A673 (cell line): ENCODE data around the gene SCTR. TPM values are rescaled to one million over a fixed set of nuclear protein-coding genes. Genes with fewer than 3 reads are reported as not detected.

ENCODE experiments used
- BruUV-seq: library from RNA; stranded (reverse); fragments of 400-500 nt; replicated peaks from 2 replicates; lab custom pipeline; 2021; lab: Mats Ljungman, UMichigan
- CTCF ChIA-PET: fragments of 300-600 bp; sonication (Branson Sonifier 250); formaldehyde crosslinking; loops from one replicate; lab custom pipeline; 2022; ENCODE audit warnings: antibody characterized with exemption; lab: Charles Lee
- POLR2A ChIA-PET: fragments of 300-600 bp; sonication (Branson Sonifier 250); formaldehyde crosslinking; loops from one replicate; lab custom pipeline; 2022; ENCODE audit warnings: antibody characterized with exemption; ENCODE audit not compliant: low non-redundant PET; lab: Charles Lee
- DNase-seq: peaks from one replicate; pipeline ENCODE4 v3.0.0-alpha.2; 2015; ENCODE audit warnings: low spot score
- H3K27ac ChIP-seq: fragments of 200-600 bp; sonication (generic); 2 replicates; pipeline ENCODE4 v1.5.1; 2016; ENCODE audit warnings: mixed run types, low read depth, mild to moderate bottlenecking, mixed read lengths, antibody characterized with exemption, low read length; ENCODE audit not compliant: poor library complexity, severe bottlenecking
- H3K27me3 ChIP-seq: fragments of 200-600 bp; sonication (generic); replicated peaks from 2 replicates; pipeline ENCODE4 v1.6.1; 2017; ENCODE audit warnings: mixed run types, low read depth, mild to moderate bottlenecking, mixed read lengths, antibody characterized with exemption, low read length; ENCODE audit not compliant: insufficient read depth, poor library complexity
- H3K36me3 ChIP-seq: fragments of 200-600 bp; sonication (generic); 2 replicates; pipeline ENCODE4 v1.6.1; 2016; ENCODE audit warnings: mixed run types, mild to moderate bottlenecking, mixed read lengths, antibody characterized with exemption, low read length; ENCODE audit not compliant: insufficient read depth, poor library complexity, severe bottlenecking
- H3K4me1 ChIP-seq: fragments of 200-600 bp; sonication (generic); 2 replicates; pipeline ENCODE4 v1.6.1; 2017; ENCODE audit warnings: mixed run types, mild to moderate bottlenecking, mixed read lengths, antibody characterized with exemption, low read length; ENCODE audit not compliant: insufficient read depth, poor library complexity, severe bottlenecking
- H3K4me3 ChIP-seq: fragments of 200-600 bp; sonication (generic); 2 replicates; pipeline ENCODE4 v1.5.1; 2016; ENCODE audit warnings: low read depth, mixed run types, mild to moderate bottlenecking, mixed read lengths, low read length; ENCODE audit not compliant: poor library complexity, severe bottlenecking
- H3K9me3 ChIP-seq: fragments of 200-600 bp; sonication (generic); 2 replicates; pipeline ENCODE4 v1.6.1; 2016; ENCODE audit warnings: mixed run types, low read depth, mild to moderate bottlenecking, mixed read lengths, antibody characterized with exemption, low read length; ENCODE audit not compliant: poor library complexity, severe bottlenecking
- EZH2 ChIP-seq: fragments of 200-600 bp; sonication (generic); IDR thresholded peaks from 2 replicates; pipeline ENCODE4 v1.6.1; 2017; ENCODE audit warnings: borderline replicate concordance, low read depth, mild to moderate bottlenecking, mixed read lengths, antibody characterized with exemption, low read length; ENCODE audit not compliant: poor library complexity, severe bottlenecking
- intact Hi-C: fragments of 100-400 bp; cut with micrococcal nuclease; formaldehyde crosslinking; loops from one replicate; pipeline ENCODE4 v1.10.0; 2022; ENCODE audit not compliant: unreplicated experiment
- total RNA-seq: library from RNA; stranded (reverse); gene quantifications from 2 replicates; pipeline ENCODE4 v1.2.3, GENCODE V29; 2021
- TF ChIP-seq, protein P1 (sequence below): fragments of 300-800, 200-600 bp; sonication (generic); conservative IDR thresholded peaks from 2 replicates; pipeline ENCODE4 v1.5.1; 2017; ENCODE audit warnings: low read depth, mild to moderate bottlenecking, antibody characterized with exemption, low read length, moderate library complexity, mixed read lengths

SCTR gene
- total RNA-seq, 1 experiment from 2014 or later, result not detected

DNA sequence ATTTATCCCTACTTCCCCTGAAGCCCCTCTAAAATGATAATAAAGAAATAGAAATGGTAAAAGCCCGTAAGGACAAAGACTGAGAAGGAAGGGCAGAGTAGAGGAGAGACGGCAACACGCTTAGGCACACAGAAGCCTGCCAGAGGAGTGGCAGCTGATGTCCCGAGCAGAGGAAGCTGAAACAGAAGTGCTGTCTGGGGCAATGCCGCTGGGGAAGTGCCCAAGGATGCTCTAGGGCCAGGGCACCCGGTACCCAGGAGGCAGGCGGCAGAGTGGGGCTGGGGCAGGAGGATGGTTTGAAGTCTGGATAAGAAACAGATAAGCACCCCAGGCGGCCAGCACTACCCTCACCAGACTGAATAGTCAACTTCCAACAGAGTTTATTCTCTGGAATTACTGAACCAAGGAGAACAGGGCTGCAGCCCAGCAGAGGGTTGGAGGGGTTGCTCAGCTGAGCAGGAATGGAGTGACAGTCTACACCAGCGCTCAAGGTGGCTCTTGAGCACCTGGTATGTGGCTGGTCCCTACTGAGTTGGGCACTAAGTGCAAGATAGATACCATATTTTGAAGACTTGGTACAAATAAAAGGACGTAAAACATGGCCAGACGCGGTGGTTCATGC is 70.2 kb downstream of the SCTR start:
- ChIA-PET CTCF (no interaction called here), POLR2A (no interaction called here)
- H3K4me1 ChIP-seq, result peaks cover 7% of the 10 kb centered on the region
- no peak for DNase-seq
- BruUV-seq, result no TSS peak
- H3K4me3 ChIP-seq, result no peak overlapping the region
- H3K27ac ChIP-seq, result no peak overlapping the region
- no peaks in the 10 kb centered on the region for H3K9me3 ChIP-seq
- TF ChIP-seq, protein P1, sequence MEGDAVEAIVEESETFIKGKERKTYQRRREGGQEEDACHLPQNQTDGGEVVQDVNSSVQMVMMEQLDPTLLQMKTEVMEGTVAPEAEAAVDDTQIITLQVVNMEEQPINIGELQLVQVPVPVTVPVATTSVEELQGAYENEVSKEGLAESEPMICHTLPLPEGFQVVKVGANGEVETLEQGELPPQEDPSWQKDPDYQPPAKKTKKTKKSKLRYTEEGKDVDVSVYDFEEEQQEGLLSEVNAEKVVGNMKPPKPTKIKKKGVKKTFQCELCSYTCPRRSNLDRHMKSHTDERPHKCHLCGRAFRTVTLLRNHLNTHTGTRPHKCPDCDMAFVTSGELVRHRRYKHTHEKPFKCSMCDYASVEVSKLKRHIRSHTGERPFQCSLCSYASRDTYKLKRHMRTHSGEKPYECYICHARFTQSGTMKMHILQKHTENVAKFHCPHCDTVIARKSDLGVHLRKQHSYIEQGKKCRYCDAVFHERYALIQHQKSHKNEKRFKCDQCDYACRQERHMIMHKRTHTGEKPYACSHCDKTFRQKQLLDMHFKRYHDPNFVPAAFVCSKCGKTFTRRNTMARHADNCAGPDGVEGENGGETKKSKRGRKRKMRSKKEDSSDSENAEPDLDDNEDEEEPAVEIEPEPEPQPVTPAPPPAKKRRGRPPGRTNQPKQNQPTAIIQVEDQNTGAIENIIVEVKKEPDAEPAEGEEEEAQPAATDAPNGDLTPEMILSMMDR, result no peak
- TF ChIP-seq EZH2, result no peak
- intact Hi-C loops, result no loop called here
- no peaks in the 10 kb centered on the region for H3K27me3 ChIP-seq
- H3K36me3 ChIP-seq, result no peaks in the 10 kb centered on the region

DNA sequence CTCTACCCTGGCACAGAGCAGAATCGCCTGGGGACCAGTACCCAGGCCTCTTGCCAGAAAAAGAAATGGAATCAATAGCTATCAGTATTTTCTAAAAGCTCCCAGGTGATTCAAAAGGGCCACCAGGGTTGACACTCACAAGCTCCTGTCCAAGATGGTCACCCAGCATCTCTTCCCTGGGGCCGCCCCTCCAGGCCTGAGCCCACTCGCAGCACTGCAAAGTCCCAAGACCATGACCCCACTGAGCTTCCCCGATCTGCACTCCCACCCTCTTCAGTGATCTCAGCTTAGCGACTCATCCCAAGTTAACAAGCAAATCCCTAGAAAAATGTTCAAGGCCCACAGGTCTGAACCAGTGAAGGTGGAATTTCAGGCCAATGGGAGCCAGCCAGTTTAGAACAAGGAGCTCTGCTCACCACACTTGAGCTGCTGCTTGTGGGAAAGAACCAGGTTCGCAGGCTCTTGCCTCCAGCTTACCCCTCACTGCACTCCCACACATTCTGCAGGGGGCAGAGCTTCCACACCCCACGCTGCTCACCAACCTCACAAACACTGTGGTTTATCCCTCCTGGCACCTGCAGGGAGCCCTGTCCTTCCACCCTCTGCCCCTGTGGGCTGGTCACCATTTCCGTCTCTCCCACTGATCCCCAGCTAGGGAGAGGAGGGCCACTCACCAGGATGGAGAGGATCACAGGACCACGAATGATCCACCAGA is 72.8 kb downstream of the SCTR start:
- Histone ChIP-seq H3K9me3 (no peaks in the 10 kb centered on the region), H3K27me3 (no peaks in the 10 kb centered on the region), H3K4me1 (peaks cover 13% of the 10 kb centered on the region), H3K27ac (no peak overlapping the region), H3K36me3 (no peaks in the 10 kb centered on the region), H3K4me3 (no peak overlapping the region)
- TF ChIP-seq EZH2, result no peak
- TF ChIP-seq, protein P1, result no peak
- ChIA-PET POLR2A (interaction anchor here (0.6 kb wide), 1 partner anchor 10 kb away, joined by 3 read pairs; no protein-coding TSS in a partner anchor), CTCF (no interaction called here)
- intact Hi-C loops, result no loop called here
- no TSS peak for BruUV-seq
- DNase-seq, result no peak

DNA sequence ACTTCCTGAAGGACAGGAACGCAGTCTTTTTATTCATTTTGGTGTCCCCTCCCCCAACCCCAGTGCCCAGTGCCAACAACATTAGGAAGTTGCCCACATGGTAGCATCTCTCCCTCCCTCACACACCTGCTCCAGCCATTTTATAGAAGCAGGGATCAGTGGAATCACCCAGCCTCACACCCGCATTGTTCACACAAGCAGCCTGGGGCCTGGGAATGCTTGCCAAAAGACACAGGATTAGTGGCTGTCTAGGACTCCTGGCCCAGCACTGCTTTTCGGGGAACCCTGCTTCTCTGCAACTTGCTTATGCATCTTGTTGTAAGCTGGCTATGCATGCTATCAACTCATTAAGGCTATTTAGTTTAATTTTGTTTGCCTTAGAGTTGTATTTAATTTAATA is 74.8 kb downstream of the SCTR start:
- TF ChIP-seq EZH2, result no peak
- TF ChIP-seq, protein P1, result no peak
- H3K9me3 ChIP-seq, result no peaks in the 10 kb centered on the region
- peaks cover 13% of the 10 kb centered on the region for H3K4me1 ChIP-seq
- peak; percentile 57 for DNase-seq
- POLR2A ChIA-PET, result no interaction called here
- no peak overlapping the region for H3K27ac ChIP-seq
- no TSS peak for BruUV-seq
- intact Hi-C loops, result no loop called here
- no peak overlapping the region for H3K4me3 ChIP-seq
- CTCF ChIA-PET, result no interaction called here
- H3K36me3 ChIP-seq, result no peaks in the 10 kb centered on the region
- no peaks in the 10 kb centered on the region for H3K27me3 ChIP-seq
